ENCODE data around the gene SUPT7L. TPM values are rescaled to one million over a fixed set of nuclear protein-coding genes. Genes with fewer than 3 reads are reported as not detected.

SUPT7L gene
- total RNA-seq, 1 experiment from 2014 or later, result 25.2 TPM

DNA sequence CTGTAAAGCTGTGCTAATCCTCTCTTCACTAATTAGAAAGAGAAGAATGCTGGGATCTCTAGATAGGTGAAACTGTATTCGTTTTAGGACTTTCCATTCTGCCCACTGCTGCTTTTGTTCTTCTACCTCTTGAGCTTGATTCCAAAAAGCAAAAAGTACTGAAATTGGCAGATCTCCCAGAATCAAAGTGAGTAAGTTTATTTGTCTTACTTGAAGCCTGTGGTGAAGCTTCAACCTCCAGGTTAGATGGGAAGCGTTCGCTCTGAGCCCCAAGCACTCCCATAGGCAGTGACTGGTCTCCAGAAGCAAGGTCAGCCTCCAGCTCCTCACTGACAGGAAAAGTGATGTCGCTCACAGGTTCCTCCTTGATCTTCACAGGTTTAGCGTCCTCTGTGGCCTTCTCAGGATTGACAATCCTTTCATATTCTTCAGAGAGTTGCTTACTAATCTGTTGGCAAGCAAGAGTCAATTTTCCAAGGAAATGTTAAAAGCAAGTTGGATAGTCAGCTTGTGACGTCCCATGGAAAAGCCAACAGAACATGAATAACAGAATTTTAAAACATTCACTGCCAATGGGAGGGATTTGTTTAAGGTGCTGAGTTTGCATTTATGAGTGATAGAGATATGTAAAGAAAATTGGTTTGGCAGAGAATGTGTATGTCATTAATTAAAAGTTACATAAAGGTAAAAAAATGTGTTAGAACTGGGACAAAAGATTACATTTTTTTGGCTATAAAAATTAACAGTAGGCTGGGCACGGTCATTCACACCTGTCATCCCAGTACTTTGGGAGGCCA lies 8.1 kb downstream of the SUPT7L start:
- Histone ChIP-seq H3K9me2 (ENCODE audit: insufficient read depth) (no peaks in the 10 kb centered on the region), H3K27me3 (ENCODE audit: insufficient read depth, low read length) (no peaks in the 10 kb centered on the region), H2AFZ (ENCODE audit: low read depth, low read length, poor library complexity, severe bottlenecking) (no peak overlapping the region), H3K9me3 (ENCODE audit: control insufficient read depth in 1 of 2, insufficient read depth in 1 of 2, low read depth in 1 of 2, low read length in 2 of 2) (no peaks in the 10 kb centered on the region), H3K36me3 (ENCODE audit: control insufficient read depth in 1 of 2, insufficient read depth in 2 of 2, low read length in 2 of 2) (peaks cover 28 to 29% of the 10 kb centered on the region in 2 experiments), H3K27ac (ENCODE audit: low read depth, low read length) (no peak overlapping the region), H3K4me1 (ENCODE audit: control insufficient read depth in 1 of 2, insufficient read depth in 2 of 2, low read length in 2 of 2) (peaks cover 0 to 8% of the 10 kb centered on the region in 2 experiments; a peak in 1 of 4 replicates), H3K4me2 (ENCODE audit: low read length) (no peak overlapping the region), H3K9ac (ENCODE audit: low read length) (no peak overlapping the region), H3K79me2 (ENCODE audit: insufficient read depth, low read length) (0 out of 2 replicates have a peak, but pooled peaks cover 11% of the 10 kb centered on the region), H4K20me1 (ENCODE audit: insufficient read depth) (no peaks in the 10 kb centered on the region), H3K4me3 (replicated peaks in 1 of 2; ENCODE audit: low read depth in 1 of 2, low read length in 2 of 2) (no peak overlapping the region)
- TF ChIP-seq EZH2 (IDR thresholded peaks at IDR 0.05) (no peak), SRF (IDR thresholded peaks at IDR 0.05; ENCODE audit: low read depth) (no peak), CBX3 (IDR thresholded peaks at IDR 0.05; ENCODE audit: low read depth) (no peak), YY1 (IDR thresholded peaks at IDR 0.05; ENCODE audit: extremely low read depth, insufficient replicate concordance, low read depth, low read length) (no peak), ELF1 (IDR thresholded peaks at IDR 0.05; ENCODE audit: borderline replicate concordance, low read depth) (no peak), FOSL1 (IDR thresholded peaks at IDR 0.05; ENCODE audit: low read depth) (no peak), JUND (IDR thresholded peaks at IDR 0.05) (no peak)
- TF ChIP-seq, protein P1, sequence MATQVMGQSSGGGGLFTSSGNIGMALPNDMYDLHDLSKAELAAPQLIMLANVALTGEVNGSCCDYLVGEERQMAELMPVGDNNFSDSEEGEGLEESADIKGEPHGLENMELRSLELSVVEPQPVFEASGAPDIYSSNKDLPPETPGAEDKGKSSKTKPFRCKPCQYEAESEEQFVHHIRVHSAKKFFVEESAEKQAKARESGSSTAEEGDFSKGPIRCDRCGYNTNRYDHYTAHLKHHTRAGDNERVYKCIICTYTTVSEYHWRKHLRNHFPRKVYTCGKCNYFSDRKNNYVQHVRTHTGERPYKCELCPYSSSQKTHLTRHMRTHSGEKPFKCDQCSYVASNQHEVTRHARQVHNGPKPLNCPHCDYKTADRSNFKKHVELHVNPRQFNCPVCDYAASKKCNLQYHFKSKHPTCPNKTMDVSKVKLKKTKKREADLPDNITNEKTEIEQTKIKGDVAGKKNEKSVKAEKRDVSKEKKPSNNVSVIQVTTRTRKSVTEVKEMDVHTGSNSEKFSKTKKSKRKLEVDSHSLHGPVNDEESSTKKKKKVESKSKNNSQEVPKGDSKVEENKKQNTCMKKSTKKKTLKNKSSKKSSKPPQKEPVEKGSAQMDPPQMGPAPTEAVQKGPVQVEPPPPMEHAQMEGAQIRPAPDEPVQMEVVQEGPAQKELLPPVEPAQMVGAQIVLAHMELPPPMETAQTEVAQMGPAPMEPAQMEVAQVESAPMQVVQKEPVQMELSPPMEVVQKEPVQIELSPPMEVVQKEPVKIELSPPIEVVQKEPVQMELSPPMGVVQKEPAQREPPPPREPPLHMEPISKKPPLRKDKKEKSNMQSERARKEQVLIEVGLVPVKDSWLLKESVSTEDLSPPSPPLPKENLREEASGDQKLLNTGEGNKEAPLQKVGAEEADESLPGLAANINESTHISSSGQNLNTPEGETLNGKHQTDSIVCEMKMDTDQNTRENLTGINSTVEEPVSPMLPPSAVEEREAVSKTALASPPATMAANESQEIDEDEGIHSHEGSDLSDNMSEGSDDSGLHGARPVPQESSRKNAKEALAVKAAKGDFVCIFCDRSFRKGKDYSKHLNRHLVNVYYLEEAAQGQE (IDR thresholded peaks at IDR 0.05; ENCODE audit: low read depth), result no peak
- ATAC-seq (no peak), DNase-seq (ENCODE audit: low read depth, low spot score) (no peak)
- intact Hi-C loops (cut with micrococcal nuclease), result no loop called here
- POLR2A ChIA-PET, result interaction anchor here (0.8 kb wide), 1 partner anchor 8 kb away, joined by 3 read pairs; the partner anchor contains the start of genes SLC4A1AP and SUPT7L
- CTCF ChIA-PET, result interaction anchor here (0.6 kb wide), 1 partner anchor 13 kb away, joined by 3 read pairs; no protein-coding TSS in a partner anchor
- RAD21 ChIA-PET (ENCODE audit: low non-redundant PET in 1 of 2, low total read pairs in 2 of 2, uncharacterized antibody in 2 of 2, unreplicated experiment in 2 of 2), result no interaction called here
- BruUV-seq (replicated peaks), result no TSS peak

All from HCT116 (cell line).